K562 (cell line): Measurements from ENCODE around the gene EOGT. TPM values are rescaled to one million over a fixed set of nuclear protein-coding genes. Genes with fewer than 3 reads are reported as not detected.

ENCODE experiments used
- ATAC-seq: fragments of 200-7000 bp; cut with Tn5 transposase; 3 replicates; pipeline ENCODE4 v1.9.1; 2020; ENCODE audit warnings: moderate library complexity
- BruUV-seq: library from RNA; stranded (reverse); fragments of 400-500 nt; replicated peaks from 2 replicates; lab custom pipeline; 2021; lab: Mats Ljungman, UMichigan
- CTCF ChIA-PET: fragments of 300-600 bp; formaldehyde crosslinking; extraction: SDS; loops from one replicate; lab custom pipeline; 2021; ENCODE audit warnings: low intra/inter-chr PET ratio; lab: Yijun Ruan, JAX
- POLR2A ChIA-PET: fragments of 300-600, 350-650 bp; sonication (Branson Sonifier 250); formaldehyde crosslinking; extraction: SDS; loops from one replicate; lab custom pipeline; 2021; ENCODE audit warnings: antibody characterized with exemption, inconsistent platforms; lab: Yijun Ruan, JAX
- DNase-seq, 4 experiments: peaks; one replicate each; pipeline versions ENCODE4 v3.0.0 to v3.0.0-alpha.2; 2011 to 2018; ENCODE audit warnings: low spot score in 3 of 4, mixed read lengths in 3 of 4; ENCODE audit errors: extremely low read depth in 1 of 4
- FAIRE-seq: peaks from 2 replicates; lab custom pipeline; 2011; peaks lifted over from hg19 to GRCh38; lab: Jason Lieb, UNC
- H2AFZ ChIP-seq: 2 replicates; pipeline ENCODE4 v1.6.0; 2011; ENCODE audit warnings: low read depth, low read length, control low read depth, inconsistent platforms
- H3K27ac ChIP-seq: fragments of 200-600 bp; 3 replicates; pipeline ENCODE4 v1.8.0; 2011; ENCODE audit warnings: low read depth, mild to moderate bottlenecking, control low read depth, inconsistent platforms, low read length, moderate library complexity, mixed read lengths; ENCODE audit errors: extremely low read depth
- H3K27me3 ChIP-seq, 2 experiments: fragments of 300-600 bp in 1 of 2; 2 replicates in 1 of 2; 3 replicates in 1 of 2; pipeline versions ENCODE4 v1.6.0 to v1.8.0; 2011; ENCODE audit warnings: inconsistent platforms in 2 of 2, low read length in 2 of 2, mild to moderate bottlenecking in 1 of 2, mixed read lengths in 1 of 2, moderate library complexity in 1 of 2; ENCODE audit not compliant: control insufficient read depth in 2 of 2, insufficient read depth in 2 of 2
- H3K36me3 ChIP-seq: fragments of 300-600 bp; 3 replicates; pipeline ENCODE4 v1.8.0; 2011; ENCODE audit warnings: mild to moderate bottlenecking, low read length, inconsistent platforms; ENCODE audit not compliant: control insufficient read depth, insufficient read depth
- H3K4me1 ChIP-seq, 2 experiments: fragments of 200-600 bp in 1 of 2; replicated peaks in 1 of 2; 2 replicates in 1 of 2; 3 replicates in 1 of 2; pipeline versions ENCODE4 v1.5.1 to v1.8.0; 2011; ENCODE audit warnings: inconsistent platforms in 2 of 2, low read length in 2 of 2, mild to moderate bottlenecking in 1 of 2, mixed read lengths in 1 of 2, moderate library complexity in 1 of 2; ENCODE audit not compliant: control insufficient read depth in 2 of 2, insufficient read depth in 2 of 2
- H3K4me2 ChIP-seq: 2 replicates; pipeline ENCODE4 v1.6.1; 2011; ENCODE audit warnings: low read length, control low read depth, inconsistent platforms, mixed read lengths; ENCODE audit not compliant: insufficient read depth
- H3K4me3 ChIP-seq: fragments of 200-600 bp; sonication (generic), shearing (Covaris generic); 2 replicates; pipeline ENCODE4 v1.5.1; 2016; ENCODE audit warnings: control low read depth, inconsistent platforms
- H3K79me2 ChIP-seq: fragments of 200-600 bp; 3 replicates; pipeline ENCODE4 v1.8.0; 2011; ENCODE audit warnings: low read length, inconsistent platforms; ENCODE audit not compliant: control insufficient read depth, insufficient read depth
- H3K9ac ChIP-seq, 2 experiments: 2 replicates each; pipeline versions ENCODE4 v1.6.0 to v1.6.1; 2011; ENCODE audit warnings: low read depth in 2 of 2, low read length in 2 of 2, control low read depth in 1 of 2, inconsistent platforms in 1 of 2, mild to moderate bottlenecking in 1 of 2, mixed read lengths in 1 of 2; ENCODE audit not compliant: insufficient read depth in 1 of 2
- H3K9me1 ChIP-seq: one replicate; pipeline ENCODE4 v1.6.0; 2011; ENCODE audit warnings: inconsistent platforms, mild to moderate bottlenecking, low read length, moderate library complexity; ENCODE audit not compliant: control insufficient read depth, insufficient read depth
- H3K9me3 ChIP-seq: replicated peaks from 2 replicates; pipeline ENCODE4 v1.5.1; 2011; ENCODE audit warnings: low read depth, low read length, inconsistent platforms; ENCODE audit not compliant: control insufficient read depth, insufficient read depth
- H4K20me1 ChIP-seq: replicated peaks from 2 replicates; pipeline ENCODE4 v1.6.1; 2011; ENCODE audit warnings: low read length, inconsistent platforms, mixed read lengths; ENCODE audit not compliant: control insufficient read depth, insufficient read depth
- ARID1B ChIP-seq: fragments of 450-650 bp; IDR thresholded peaks from 2 replicates; pipeline ENCODE4 v1.6.1; 2016; ENCODE audit warnings: antibody characterized with exemption, mild to moderate bottlenecking, inconsistent platforms
- COPS2 ChIP-seq: fragments of 450-650 bp; conservative IDR thresholded peaks from 2 replicates; pipeline ENCODE4 v1.6.1; 2016; ENCODE audit warnings: mild to moderate bottlenecking, moderate library complexity
- ERF ChIP-seq: fragments of 450-650 bp; formaldehyde crosslinking; IDR thresholded peaks from 2 replicates; pipeline ENCODE4 v1.4.0; 2020; ENCODE audit warnings: mild to moderate bottlenecking, mixed read lengths
- HOMEZ ChIP-seq: fragments of 250-450 bp; sonication (Bioruptor Pico); IDR thresholded peaks from 2 replicates; pipeline ENCODE4 v1.4.0; 2020; ENCODE audit warnings: mild to moderate bottlenecking, moderate library complexity
- IFI16 ChIP-seq: fragments of 250-450 bp; sonication (Bioruptor Pico); IDR thresholded peaks from 2 replicates; pipeline ENCODE4 v2.1.2; 2022; ENCODE audit warnings: mild to moderate bottlenecking, inconsistent platforms
- MBD2 ChIP-seq: sonication (generic); IDR thresholded peaks from 2 replicates; pipeline ENCODE4 v1.6.1; 2016; ENCODE audit warnings: low read depth, borderline replicate concordance
- POLR2A ChIP-seq: fragments of 450-650 bp; conservative IDR thresholded peaks from 2 replicates; pipeline ENCODE4 v1.6.1; 2016
- RAD51 ChIP-seq: fragments of 450-650 bp; IDR thresholded peaks from 2 replicates; pipeline ENCODE4 v1.7.1; 2016; ENCODE audit warnings: low read depth, mild to moderate bottlenecking, borderline replicate concordance
- SP2 ChIP-seq: IDR thresholded peaks from 2 replicates; pipeline ENCODE4 v1.6.1; 2011; ENCODE audit warnings: mild to moderate bottlenecking, low read depth, low read length, moderate library complexity; ENCODE audit not compliant: poor library complexity, severe bottlenecking; ENCODE audit errors: extremely low read depth
- ZNF174 ChIP-seq: fragments of 250-450 bp; sonication (Bioruptor Pico); IDR thresholded peaks from 2 replicates; pipeline ENCODE4 v1.4.0; 2020; ENCODE audit warnings: mild to moderate bottlenecking
- WGBS: fragments of 100-300 bp; shearing (Covaris generic); methylation state at CpG from one replicate; pipeline ENCODE4 v1.1.6; 2016; ENCODE audit warnings: low coverage, mixed read lengths; ENCODE audit not compliant: insufficient coverage; ENCODE audit errors: missing lambda C conversion rate; 5-methylcytosine and 5-hydroxymethylcytosine counted together
- in situ Hi-C: fragments of 300-500 bp; cut with MboI; formaldehyde crosslinking; loops from 4 replicates; pipeline ENCODE4 v1.15.0; 2018; ENCODE audit warnings: inconsistent platforms, mixed read lengths
- intact Hi-C: fragments of 100-400 bp; cut with micrococcal nuclease; formaldehyde crosslinking; loops from 2 replicates; pipeline ENCODE4 v1.14.2; 2022
- polyA plus RNA-seq, 8 experiments: library from polyadenylated mRNA; depleted of rRNA in 4 of 8; stranded (reverse) in 5 of 8; unstranded in 3 of 8; fragments of >200 nt; fragmentation: Nextera tagmentation in 2 of 8; fragmentation: Illumina TruSeq in 1 of 8; extraction: Ambion mirVana in 2 of 8; extraction: Trizol in 1 of 8; gene quantifications; 2 replicates each; pipeline versions ENCODE4 v1.2.1 to v1.2.3, GENCODE V29; 2011 to 2014; ENCODE audit warnings: inconsistent platforms in 1 of 8, missing spikeins in 1 of 8
- total RNA-seq, 7 experiments: library from RNA; depleted of rRNA in 6 of 7; stranded (reverse); fragments of >200 nt in 6 of 7; fragmentation: Illumina TruSeq in 2 of 7; extraction: Trizol in 2 of 7; gene quantifications; 2 replicates each; pipeline versions ENCODE4 v1.2.1 to v1.2.3, GENCODE V29; 2011 to 2021; ENCODE audit warnings: low replicate concordance in 1 of 7
- TF ChIP-seq, protein P1 (sequence below): IDR thresholded peaks from 3 replicates; pipeline ENCODE4 v1.6.1; 2011; ENCODE audit warnings: borderline replicate concordance, mild to moderate bottlenecking; ENCODE audit not compliant: insufficient read length, insufficient read depth

Gene EOGT
- total and polyA plus RNA-seq, 9 of the 15 experiments (the other 6 are each of a cell fraction or from before 2014, with no cell fraction given): 3.6 to 17.9 (median 7.4) TPM

- TF ChIP-seq, protein P1, sequence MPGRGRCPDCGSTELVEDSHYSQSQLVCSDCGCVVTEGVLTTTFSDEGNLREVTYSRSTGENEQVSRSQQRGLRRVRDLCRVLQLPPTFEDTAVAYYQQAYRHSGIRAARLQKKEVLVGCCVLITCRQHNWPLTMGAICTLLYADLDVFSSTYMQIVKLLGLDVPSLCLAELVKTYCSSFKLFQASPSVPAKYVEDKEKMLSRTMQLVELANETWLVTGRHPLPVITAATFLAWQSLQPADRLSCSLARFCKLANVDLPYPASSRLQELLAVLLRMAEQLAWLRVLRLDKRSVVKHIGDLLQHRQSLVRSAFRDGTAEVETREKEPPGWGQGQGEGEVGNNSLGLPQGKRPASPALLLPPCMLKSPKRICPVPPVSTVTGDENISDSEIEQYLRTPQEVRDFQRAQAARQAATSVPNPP: no peak
- TF ChIP-seq POLR2A (no peak), SP2 (no peak), MBD2 (no peak), ARID1B (no peak), RAD51 (peak; percentile 12; the same call in 1 of the 2 replicates)
These were observed 77.7 kb downstream of the EOGT start (continued) for GRCh38 chr3:68935778-68936177.

DNA sequence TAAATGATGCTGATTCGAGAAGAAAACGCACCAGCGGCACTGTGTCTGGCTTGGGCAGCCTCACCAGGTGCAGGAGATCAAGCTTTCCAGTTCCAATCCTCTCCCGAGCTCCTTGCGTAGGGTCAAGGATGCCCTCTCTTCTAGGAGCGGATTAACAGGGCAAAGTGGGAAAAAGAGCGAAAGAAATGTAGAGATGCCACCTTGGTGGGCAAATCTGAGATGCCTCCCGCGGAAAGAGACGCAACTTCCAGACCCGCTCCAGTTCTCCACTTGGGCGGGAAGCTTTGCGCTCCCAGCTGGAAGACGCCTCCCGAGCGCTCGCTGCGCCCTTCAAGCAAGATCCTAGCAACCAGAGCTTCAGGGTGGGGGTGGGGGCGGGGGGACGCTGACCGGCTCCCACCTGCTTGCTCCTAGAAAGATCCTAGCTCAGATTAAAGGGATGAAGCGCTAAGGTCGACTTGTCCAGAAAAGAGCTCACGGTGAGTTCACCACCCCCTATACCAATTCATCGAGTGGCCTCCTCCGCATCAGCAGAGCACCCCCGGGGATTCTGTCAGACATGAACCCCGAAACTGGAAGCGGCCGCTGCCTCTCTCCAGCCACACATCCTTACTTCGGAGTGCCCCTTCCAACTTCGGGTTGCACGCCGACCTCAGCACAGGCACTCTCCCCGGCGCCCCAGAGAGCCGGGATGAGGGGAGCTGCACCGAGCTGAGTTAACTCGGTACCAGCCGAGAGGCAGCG, 81.9 kb downstream of the EOGT start:
- no peak for FAIRE-seq
- ChIA-PET CTCF (no interaction called here), POLR2A (no interaction called here)
- Histone ChIP-seq H3K4me2 (no peak overlapping the region), H3K36me3 (no peaks in the 10 kb centered on the region), H3K4me1 (no peaks in the 10 kb centered on the region; a peak in 2 of 5 replicates), H3K27ac (no peak overlapping the region), H3K9me3 (no peaks in the 10 kb centered on the region), H3K9me1 (no peaks in the 10 kb centered on the region), H3K79me2 (no peaks in the 10 kb centered on the region), H3K9ac (no peak overlapping the region), H2AFZ (no peak overlapping the region), H3K4me3 (no peak overlapping the region), H3K27me3 (peaks cover 0 to 8% of the 10 kb centered on the region in 2 experiments; a peak in 3 of 5 replicates), H4K20me1 (no peaks in the 10 kb centered on the region)
- DNase-seq: no peak
- intact Hi-C loops (no loop called here), in situ Hi-C loops (no loop called here)
- ATAC-seq: no peak
- 13% methylated on average over 24 of the region's 41 CpGs for WGBS
- TF ChIP-seq COPS2 (no peak), ERF (CRISPR knock-in tag) (no peak), HOMEZ (CRISPR knock-in tag) (no peak), ZNF174 (CRISPR knock-in tag) (no peak), IFI16 (CRISPR knock-in tag) (no peak)
- BruUV-seq: no TSS peak
